ENCODE results near the gene MAML2.

DNA sequence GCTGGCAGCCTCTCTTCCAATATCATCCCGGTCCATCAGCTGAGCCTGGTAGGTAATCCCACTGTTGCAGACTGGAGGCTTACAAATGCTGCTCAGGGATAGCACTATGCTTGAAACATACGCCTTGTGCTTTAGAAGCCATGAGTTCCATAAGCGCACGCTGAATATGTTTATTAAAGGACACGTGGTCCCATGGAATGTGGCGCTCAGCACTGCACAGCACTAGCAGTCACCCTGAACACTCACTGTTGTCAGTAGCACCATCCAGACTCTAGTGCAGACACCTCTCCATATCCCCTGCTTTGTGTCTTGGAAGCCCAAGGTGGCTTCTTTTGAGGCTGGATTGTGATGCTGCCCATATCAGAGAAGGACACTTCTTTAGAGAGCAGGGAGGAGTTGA lies 120.9 kb downstream of the MAML2 start:
- TF ChIP-seq GATA2 (IDR thresholded peaks at IDR 0.05; ENCODE audit: low read depth, low read length) (no peak), GATA3 (IDR thresholded peaks at IDR 0.05; ENCODE audit: low read depth, low read length) (no peak)
